PFSK-1 (cell line): ENCODE data around the gene DALRD3.

Experiments
- POLR2AphosphoS5 ChIP-seq: IDR thresholded peaks from 2 replicates; pipeline ENCODE4 v1.6.1; 2012; ENCODE audit warnings: low read depth, mild to moderate bottlenecking, control low read depth, low read length, moderate library complexity
- REST ChIP-seq, 2 experiments: IDR thresholded peaks; 2 replicates each; pipeline versions ENCODE4 v1.6.1 to v1.8.0; 2011 to 2012; ENCODE audit warnings: low read depth in 2 of 2, low read length in 2 of 2, control low read depth in 1 of 2, inconsistent platforms in 1 of 2, mild to moderate bottlenecking in 1 of 2, moderate library complexity in 1 of 2; ENCODE audit not compliant: insufficient read depth in 1 of 2

- TF ChIP-seq REST (IDR thresholded peaks at IDR 0.05; ENCODE audit: insufficient read depth in 1 of 2, low read depth in 2 of 2, low read length in 2 of 2) (no peak), POLR2AphosphoS5 (no peak)
These were observed 38.9 kb upstream of the DALRD3 start for GRCh38 chr3:49057268-49057667.
